Measurements from ENCODE around the gene KCNIP1. TPM values are rescaled to one million over a fixed set of nuclear protein-coding genes. Genes with fewer than 3 reads are reported as not detected.

Gene KCNIP1
- total RNA-seq, 1 experiment from 2014 or later = not detected

DNA sequence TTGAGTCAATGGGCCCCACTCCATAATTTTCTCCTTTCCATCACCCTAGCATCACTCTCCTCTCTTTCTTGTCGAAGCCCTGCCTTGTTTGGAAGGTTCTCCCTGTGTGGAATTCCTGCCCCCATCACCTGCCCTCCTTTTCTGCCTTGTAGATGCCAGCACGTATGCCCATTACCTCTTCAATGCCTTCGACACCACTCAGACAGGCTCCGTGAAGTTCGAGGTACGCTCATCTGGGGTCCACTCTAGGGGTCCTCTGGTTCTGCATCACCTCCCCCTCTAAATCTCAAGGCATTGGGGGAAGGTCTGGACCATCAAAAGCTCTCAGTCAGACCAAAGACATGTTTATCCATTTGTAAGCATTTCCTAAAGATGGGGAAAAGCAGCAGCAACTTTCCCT lies 217.9 kb downstream of the KCNIP1 start:
- H3K4me3 Mint-ChIP-seq (ENCODE audit: low read depth, unreplicated experiment) = no peak overlapping the region
- BruUV-seq (replicated peaks) = no TSS peak

GRCh38 chr5:170722316-170722715 lies 218.5 kb downstream of the KCNIP1 start:
- Mint-ChIP-seq H3K9me3 (ENCODE audit: low read depth, unreplicated experiment) (no peaks in the 10 kb centered on the region), H3K4me1 (ENCODE audit: low read depth, unreplicated experiment) (no peaks in the 10 kb centered on the region), H3K36me3 (ENCODE audit: insufficient read depth, unreplicated experiment) (no peaks in the 10 kb centered on the region), H3K27ac (ENCODE audit: unreplicated experiment) (no peak overlapping the region), H3K27me3 (ENCODE audit: unreplicated experiment) (peaks cover 48% of the 10 kb centered on the region), H3K4me3 (ENCODE audit: low read depth, unreplicated experiment) (no peak overlapping the region)
- CTCF ChIA-PET = no interaction called here
- no peak for TF ChIP-seq CTCF (IDR thresholded peaks at IDR 0.05; ENCODE audit: unreplicated experiment)
- DNase-seq = no peak
- BruUV-seq (replicated peaks) = no TSS peak
- intact Hi-C loops (cut with micrococcal nuclease; ENCODE audit: unreplicated experiment) = no loop called here

More for the DNA sequence above, 217.9 kb downstream of the KCNIP1 start:
- intact Hi-C loops (cut with micrococcal nuclease; ENCODE audit: unreplicated experiment) = no loop called here
- no peak for TF ChIP-seq CTCF (IDR thresholded peaks at IDR 0.05; ENCODE audit: unreplicated experiment)
- H3K36me3 Mint-ChIP-seq (ENCODE audit: insufficient read depth, unreplicated experiment) = no peaks in the 10 kb centered on the region
- CTCF ChIA-PET = no interaction called here
- no peaks in the 10 kb centered on the region for H3K9me3 Mint-ChIP-seq (ENCODE audit: low read depth, unreplicated experiment)
- no peak overlapping the region for H3K27ac Mint-ChIP-seq (ENCODE audit: unreplicated experiment)
- no peaks in the 10 kb centered on the region for H3K4me1 Mint-ChIP-seq (ENCODE audit: low read depth, unreplicated experiment)
- no peak for DNase-seq
- peaks cover 52% of the 10 kb centered on the region for H3K27me3 Mint-ChIP-seq (ENCODE audit: unreplicated experiment)

DNA sequence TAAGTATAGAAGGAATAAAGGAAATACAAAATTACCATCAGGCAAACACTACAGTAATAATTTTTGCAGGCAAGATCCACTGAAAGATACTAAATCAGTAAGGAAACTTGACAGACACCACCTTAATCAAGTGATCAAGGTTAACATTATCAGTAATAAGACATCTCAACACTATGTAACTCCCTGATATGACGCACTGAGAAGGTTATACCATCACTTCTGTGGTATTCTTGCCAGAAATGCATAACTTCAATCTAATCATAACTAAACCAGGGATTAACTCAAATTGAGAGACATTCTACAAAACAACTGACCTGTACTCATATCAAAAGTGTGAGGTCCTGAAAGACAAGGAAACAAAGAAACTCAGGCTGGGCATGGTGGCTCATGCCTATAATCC lies 227.2 kb downstream of the KCNIP1 start:
- no peak for DNase-seq
- peaks cover 40% of the 10 kb centered on the region for H3K27me3 Mint-ChIP-seq (ENCODE audit: unreplicated experiment)
- no peak overlapping the region for H3K27ac Mint-ChIP-seq (ENCODE audit: unreplicated experiment)
- H3K9me3 Mint-ChIP-seq (ENCODE audit: low read depth, unreplicated experiment) = peaks cover 3% of the 10 kb centered on the region
- CTCF ChIA-PET = no interaction called here
- no peak for TF ChIP-seq CTCF (IDR thresholded peaks at IDR 0.05; ENCODE audit: unreplicated experiment)
- H3K4me1 Mint-ChIP-seq (ENCODE audit: low read depth, unreplicated experiment) = no peaks in the 10 kb centered on the region
- no peaks in the 10 kb centered on the region for H3K36me3 Mint-ChIP-seq (ENCODE audit: insufficient read depth, unreplicated experiment)
- intact Hi-C loops (cut with micrococcal nuclease; ENCODE audit: unreplicated experiment) = no loop called here
- H3K4me3 Mint-ChIP-seq (ENCODE audit: low read depth, unreplicated experiment) = no peak overlapping the region
- BruUV-seq (replicated peaks) = no TSS peak

GRCh38 chr5:170732685-170733084 lies 228.9 kb downstream of the KCNIP1 start:
- DNase-seq = no peak
- BruUV-seq (replicated peaks) = no TSS peak
- Mint-ChIP-seq H3K4me1 (ENCODE audit: low read depth, unreplicated experiment) (no peaks in the 10 kb centered on the region), H3K36me3 (ENCODE audit: insufficient read depth, unreplicated experiment) (no peaks in the 10 kb centered on the region), H3K4me3 (ENCODE audit: low read depth, unreplicated experiment) (no peak overlapping the region), H3K27ac (ENCODE audit: unreplicated experiment) (no peak overlapping the region), H3K9me3 (ENCODE audit: low read depth, unreplicated experiment) (peaks cover 3% of the 10 kb centered on the region), H3K27me3 (ENCODE audit: unreplicated experiment) (peaks cover 49% of the 10 kb centered on the region)
- CTCF ChIA-PET = no interaction called here
- no peak for TF ChIP-seq CTCF (IDR thresholded peaks at IDR 0.05; ENCODE audit: unreplicated experiment)
- intact Hi-C loops (cut with micrococcal nuclease; ENCODE audit: unreplicated experiment) = no loop called here
